Measurements from ENCODE around the gene SLC6A3. TPM values are rescaled to one million over a fixed set of nuclear protein-coding genes. Genes with fewer than 3 reads are reported as not detected.

Gene SLC6A3
- total RNA-seq, 1 donor = not detected

DNA sequence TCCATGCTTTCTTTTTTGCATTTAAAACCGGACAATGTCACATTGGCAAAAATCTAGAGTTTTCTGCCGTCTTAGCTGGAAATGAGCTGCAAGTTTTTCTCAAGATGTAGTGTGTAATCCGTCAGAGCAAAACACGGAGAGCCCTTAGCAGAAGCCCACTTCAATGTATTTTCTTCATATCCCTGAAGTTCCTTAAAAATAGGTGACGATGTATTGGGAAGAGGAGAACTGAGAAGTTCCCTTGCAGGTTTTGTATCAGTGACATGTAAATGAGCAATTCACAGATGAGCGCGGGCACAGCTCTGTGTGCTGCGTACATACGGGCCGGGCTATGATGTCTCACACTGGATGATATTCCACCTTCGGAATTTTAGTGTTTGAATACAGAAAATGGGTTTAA is 85.5 kb downstream of the SLC6A3 start:
- Histone ChIP-seq H2AFZ (ENCODE audit: low read length) (no peak overlapping the region), H3K4me1 (ENCODE audit: insufficient read depth, low read length) (no peaks in the 10 kb centered on the region), H3K79me2 (ENCODE audit: insufficient read depth, low read length) (no peaks in the 10 kb centered on the region), H4K20me1 (ENCODE audit: insufficient read depth, low read length) (no peaks in the 10 kb centered on the region), H3K4me3 (ENCODE audit: insufficient read depth, low read length) (no peak overlapping the region), H3K27me3 (ENCODE audit: insufficient read depth, low read length) (peaks cover 37% of the 10 kb centered on the region), H3K36me3 (ENCODE audit: insufficient read depth, low read length) (no peaks in the 10 kb centered on the region), H3K4me2 (ENCODE audit: insufficient read depth, low read length) (no peak overlapping the region), H3K9me3 (ENCODE audit: low read depth, low read length) (no peaks in the 10 kb centered on the region), H3K27ac (ENCODE audit: low read depth, low read length) (no peak overlapping the region)
- no peak for DNase-seq (ENCODE audit: insufficient read length, low spot score, missing footprints)
- TF ChIP-seq, protein P1, sequence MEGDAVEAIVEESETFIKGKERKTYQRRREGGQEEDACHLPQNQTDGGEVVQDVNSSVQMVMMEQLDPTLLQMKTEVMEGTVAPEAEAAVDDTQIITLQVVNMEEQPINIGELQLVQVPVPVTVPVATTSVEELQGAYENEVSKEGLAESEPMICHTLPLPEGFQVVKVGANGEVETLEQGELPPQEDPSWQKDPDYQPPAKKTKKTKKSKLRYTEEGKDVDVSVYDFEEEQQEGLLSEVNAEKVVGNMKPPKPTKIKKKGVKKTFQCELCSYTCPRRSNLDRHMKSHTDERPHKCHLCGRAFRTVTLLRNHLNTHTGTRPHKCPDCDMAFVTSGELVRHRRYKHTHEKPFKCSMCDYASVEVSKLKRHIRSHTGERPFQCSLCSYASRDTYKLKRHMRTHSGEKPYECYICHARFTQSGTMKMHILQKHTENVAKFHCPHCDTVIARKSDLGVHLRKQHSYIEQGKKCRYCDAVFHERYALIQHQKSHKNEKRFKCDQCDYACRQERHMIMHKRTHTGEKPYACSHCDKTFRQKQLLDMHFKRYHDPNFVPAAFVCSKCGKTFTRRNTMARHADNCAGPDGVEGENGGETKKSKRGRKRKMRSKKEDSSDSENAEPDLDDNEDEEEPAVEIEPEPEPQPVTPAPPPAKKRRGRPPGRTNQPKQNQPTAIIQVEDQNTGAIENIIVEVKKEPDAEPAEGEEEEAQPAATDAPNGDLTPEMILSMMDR (IDR thresholded peaks at IDR 0.05; ENCODE audit: extremely low read depth, low read depth, low read length) = no peak

DNA sequence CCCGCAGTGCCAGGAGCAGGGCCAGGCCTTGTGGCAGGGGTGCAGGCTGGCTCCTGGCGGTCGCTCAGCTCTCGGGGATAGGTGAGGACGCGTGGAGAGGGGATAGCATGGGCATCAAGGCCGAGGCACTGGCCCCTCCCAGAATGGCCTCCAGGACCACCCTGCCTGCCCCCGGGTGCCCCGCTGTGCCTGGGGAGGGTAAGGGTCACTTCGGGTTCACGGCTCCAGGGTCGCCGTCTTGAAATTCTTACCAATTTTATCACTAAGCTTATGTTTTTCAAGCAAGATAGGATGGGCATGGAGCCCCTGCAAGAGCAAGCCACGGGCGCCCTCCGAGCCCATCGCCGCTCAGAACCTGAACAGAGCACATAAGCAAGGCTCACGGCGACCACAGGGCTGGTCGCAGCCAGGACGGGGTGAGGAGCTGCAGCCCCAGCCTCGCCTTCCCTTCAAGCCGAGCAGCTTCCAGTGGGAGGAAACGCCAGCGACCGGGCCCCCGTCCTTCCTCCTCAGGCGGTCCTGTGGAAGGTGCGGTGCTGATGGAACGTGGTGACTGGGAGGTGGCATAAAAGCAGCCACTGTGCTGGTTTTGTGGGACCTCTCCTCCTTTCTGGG is 86.1 kb downstream of the SLC6A3 start:
- no peaks in the 10 kb centered on the region for H3K36me3 ChIP-seq (ENCODE audit: insufficient read depth, low read length)
- no peak overlapping the region for H3K27ac ChIP-seq (ENCODE audit: low read depth, low read length)
- H3K4me1 ChIP-seq (ENCODE audit: insufficient read depth, low read length) = no peaks in the 10 kb centered on the region
- peak; percentile 76 for DNase-seq (ENCODE audit: insufficient read length, low spot score, missing footprints)
- peaks cover 33% of the 10 kb centered on the region for H3K27me3 ChIP-seq (ENCODE audit: insufficient read depth, low read length)
- no peak overlapping the region for H3K4me2 ChIP-seq (ENCODE audit: insufficient read depth, low read length)
- H3K4me3 ChIP-seq (ENCODE audit: insufficient read depth, low read length) = no peak overlapping the region
- no peaks in the 10 kb centered on the region for H3K79me2 ChIP-seq (ENCODE audit: insufficient read depth, low read length)
- TF ChIP-seq, protein P1 (IDR thresholded peaks at IDR 0.05; ENCODE audit: extremely low read depth, low read depth, low read length) = no peak
- no peak overlapping the region for H2AFZ ChIP-seq (ENCODE audit: low read length)
- H3K9me3 ChIP-seq (ENCODE audit: low read depth, low read length) = no peaks in the 10 kb centered on the region
- H4K20me1 ChIP-seq (ENCODE audit: insufficient read depth, low read length) = no peaks in the 10 kb centered on the region

DNA sequence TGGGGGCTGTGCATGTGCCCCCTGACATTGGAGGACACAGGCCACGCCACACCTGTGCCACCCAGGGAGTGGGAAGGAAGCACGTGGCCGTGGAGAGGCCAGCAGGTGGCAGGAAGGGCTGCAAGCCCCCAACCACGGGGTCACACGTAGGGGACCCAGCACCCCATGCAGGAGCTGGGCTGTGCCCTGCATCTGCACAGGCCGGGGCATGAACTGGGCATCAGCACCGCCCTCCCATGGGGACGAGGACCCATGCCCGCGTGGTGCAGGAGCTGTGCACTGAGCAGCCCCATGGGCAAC is 86.6 kb downstream of the SLC6A3 start:
- Histone ChIP-seq H3K36me3 (ENCODE audit: insufficient read depth, low read length) (no peaks in the 10 kb centered on the region), H2AFZ (ENCODE audit: low read length) (no peak overlapping the region), H4K20me1 (ENCODE audit: insufficient read depth, low read length) (no peaks in the 10 kb centered on the region), H3K79me2 (ENCODE audit: insufficient read depth, low read length) (no peaks in the 10 kb centered on the region), H3K27me3 (ENCODE audit: insufficient read depth, low read length) (peaks cover 28% of the 10 kb centered on the region), H3K4me2 (ENCODE audit: insufficient read depth, low read length) (no peak overlapping the region), H3K9me3 (ENCODE audit: low read depth, low read length) (no peaks in the 10 kb centered on the region), H3K4me3 (ENCODE audit: insufficient read depth, low read length) (no peak overlapping the region), H3K4me1 (ENCODE audit: insufficient read depth, low read length) (no peaks in the 10 kb centered on the region), H3K27ac (ENCODE audit: low read depth, low read length) (no peak overlapping the region)
- TF ChIP-seq, protein P1 (IDR thresholded peaks at IDR 0.05; ENCODE audit: extremely low read depth, low read depth, low read length) = no peak
- DNase-seq (ENCODE audit: insufficient read length, low spot score, missing footprints) = no peak

DNA sequence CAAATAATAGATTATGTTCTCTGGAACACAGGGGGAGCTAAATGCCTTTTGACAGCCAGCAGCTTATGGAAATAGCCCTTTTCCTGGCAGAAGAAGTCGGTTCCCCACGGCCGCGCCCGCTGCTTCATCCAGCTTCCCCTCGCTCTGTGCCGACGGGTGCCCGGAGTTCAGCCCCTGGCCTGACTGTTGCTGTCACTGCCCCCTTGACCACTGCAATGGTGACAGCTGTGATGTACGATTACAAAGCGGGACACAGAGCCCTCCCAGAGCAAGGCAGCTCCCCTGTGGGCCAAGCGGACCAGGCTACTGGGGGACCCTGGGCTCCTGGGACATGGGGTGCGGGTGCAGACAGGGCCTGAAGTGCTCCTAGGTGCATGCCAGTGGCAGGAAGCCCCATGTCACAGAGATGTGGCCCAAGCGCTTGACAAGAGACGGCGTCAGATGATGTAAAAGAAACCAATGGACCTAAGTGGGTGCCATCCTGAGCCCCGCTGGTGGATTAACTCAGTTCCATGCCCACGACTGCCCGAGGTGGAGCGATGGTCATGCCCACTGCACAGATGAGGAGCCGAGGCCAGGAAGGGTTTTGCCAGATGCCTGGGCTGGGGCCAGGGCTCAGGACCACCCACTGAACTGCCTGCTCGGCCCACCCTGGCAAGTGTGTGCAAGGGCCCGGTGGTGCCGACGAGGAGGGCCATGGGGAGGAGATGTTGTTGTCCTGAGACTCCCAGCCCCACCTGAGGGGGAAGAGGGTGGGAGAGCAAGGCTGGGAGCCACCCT is 87.1 kb downstream of the SLC6A3 start:
- H3K4me3 ChIP-seq (ENCODE audit: insufficient read depth, low read length) = no peak overlapping the region
- no peak overlapping the region for H2AFZ ChIP-seq (ENCODE audit: low read length)
- H3K79me2 ChIP-seq (ENCODE audit: insufficient read depth, low read length) = no peaks in the 10 kb centered on the region
- no peaks in the 10 kb centered on the region for H4K20me1 ChIP-seq (ENCODE audit: insufficient read depth, low read length)
- H3K27me3 ChIP-seq (ENCODE audit: insufficient read depth, low read length) = peaks cover 26% of the 10 kb centered on the region
- no peak overlapping the region for H3K4me2 ChIP-seq (ENCODE audit: insufficient read depth, low read length)
- H3K27ac ChIP-seq (ENCODE audit: low read depth, low read length) = no peak overlapping the region
- TF ChIP-seq, protein P1 (IDR thresholded peaks at IDR 0.05; ENCODE audit: extremely low read depth, low read depth, low read length) = no peak
- H3K9me3 ChIP-seq (ENCODE audit: low read depth, low read length) = no peaks in the 10 kb centered on the region
- DNase-seq (ENCODE audit: insufficient read length, low spot score, missing footprints) = peak; percentile 37
- no peaks in the 10 kb centered on the region for H3K36me3 ChIP-seq (ENCODE audit: insufficient read depth, low read length)
- H3K4me1 ChIP-seq (ENCODE audit: insufficient read depth, low read length) = no peaks in the 10 kb centered on the region
